Prostate gland (tissue), 2 donors: ENCODE data around the gene DDIT3. TPM values are rescaled to one million over a fixed set of nuclear protein-coding genes. Genes with fewer than 3 reads are reported as not detected.

Source experiments
- DNase-seq: peaks from one replicate; pipeline ENCODE4 v3.0.0-alpha.2; 2019; ENCODE audit warnings: low spot score
- H3K27ac ChIP-seq, 2 donors: fragments of 200-600 bp; sonication (generic); 2 replicates each; pipeline ENCODE4 v1.5.1; 2017 to 2019
- H3K27me3 ChIP-seq: fragments of 200-600 bp; sonication (generic); replicated peaks from 2 replicates; pipeline ENCODE4 v1.5.1; 2019; ENCODE audit not compliant: insufficient read depth
- H3K36me3 ChIP-seq, 2 donors: fragments of 200-600 bp; sonication (generic); 1 replicate in 1 of 2; 2 replicates in 1 of 2; pipeline versions ENCODE4 v1.5.1 to v1.8.1; 2017 to 2019
- H3K4me1 ChIP-seq: fragments of 200-600 bp; sonication (generic); replicated peaks from 2 replicates; pipeline ENCODE4 v1.5.1; 2019
- H3K4me3 ChIP-seq, 2 donors: fragments of 200-600 bp; sonication (generic); 2 replicates each; pipeline ENCODE4 v1.5.1; 2017 to 2019
- H3K9me3 ChIP-seq: fragments of 200-600 bp; sonication (generic); 2 replicates; pipeline ENCODE4 v1.5.1; 2017
- POLR2A ChIP-seq: fragments of 450-650 bp; IDR thresholded peaks from one replicate; pipeline ENCODE4 v1.6.1; 2016; ENCODE audit warnings: antibody characterized with exemption, mild to moderate bottlenecking
- POLR2AphosphoS5 ChIP-seq: sonication (generic); formaldehyde crosslinking; IDR thresholded peaks from one replicate; pipeline ENCODE4 v1.6.1; 2017; ENCODE audit warnings: antibody characterized with exemption
- WGBS: methylation state at CpG from one replicate; pipeline ENCODE4 v1.1.5; 2018; 5-methylcytosine and 5-hydroxymethylcytosine counted together
- intact Hi-C: fragments of 100-400 bp; cut with DNase I; formaldehyde crosslinking; loops from one replicate; pipeline ENCODE4 v1.14.2; 2022
- total RNA-seq, 2 donors: library from RNA; depleted of rRNA; stranded (reverse); fragments of >200 nt; gene quantifications; one replicate each; pipeline ENCODE4 v1.1.0, GENCODE V29; 2016
- TF ChIP-seq, protein P1 (sequence below), 4 experiments: fragments of 200-600 bp in 2 of 4; fragments of 450-650 bp in 2 of 4; sonication (generic) in 2 of 4; IDR thresholded peaks; 1 replicate in 3 of 4; 2 replicates in 1 of 4; pipeline ENCODE4 v1.5.1; 2016 to 2019; ENCODE audit warnings: antibody characterized with exemption in 4 of 4, mild to moderate bottlenecking in 2 of 4, moderate library complexity in 2 of 4

Gene DDIT3
- total RNA-seq, 2 donors from 2014 or later: 39.0 to 51.8 TPM

DNA sequence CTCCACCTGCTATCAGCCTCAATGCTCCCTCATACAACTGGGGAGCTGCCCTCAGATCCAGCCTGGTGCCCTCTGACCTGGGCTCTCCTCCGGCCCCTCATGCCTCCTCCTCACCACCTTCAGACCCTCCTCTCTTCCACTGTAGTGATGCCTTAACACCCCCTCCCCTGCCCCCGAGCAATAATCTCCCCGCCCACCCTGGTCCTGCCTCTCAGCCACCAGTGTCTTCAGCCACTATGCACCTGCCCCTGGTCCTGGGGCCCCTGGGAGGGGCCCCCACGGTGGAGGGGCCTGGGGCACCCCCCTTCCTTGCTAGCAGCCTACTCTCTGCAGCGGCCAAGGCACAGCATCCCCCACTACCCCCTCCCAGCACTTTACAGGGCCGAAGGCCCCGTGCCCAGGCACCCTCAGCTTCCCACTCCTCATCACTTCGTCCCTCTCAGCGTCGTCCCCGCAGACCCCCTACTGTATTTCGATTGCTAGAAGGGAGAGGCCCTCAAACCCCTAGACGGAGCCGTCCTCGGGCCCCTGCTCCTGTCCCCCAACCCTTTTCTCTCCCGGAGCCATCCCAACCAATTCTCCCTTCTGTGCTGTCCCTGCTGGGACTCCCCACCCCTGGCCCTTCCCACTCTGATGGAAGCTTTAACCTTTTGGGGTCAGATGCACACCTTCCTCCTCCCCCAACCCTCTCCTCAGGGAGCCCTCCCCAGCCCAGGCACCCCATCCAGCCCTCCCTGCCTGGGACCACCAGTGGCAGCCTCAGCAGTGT lies 5.5 kb upstream of the DDIT3 start:
- Histone ChIP-seq H3K27me3 (no peaks in the 10 kb centered on the region), H3K4me3 (no peak overlapping the region), H3K27ac (no peak overlapping the region), H3K4me1 (peaks cover 21% of the 10 kb centered on the region), H3K36me3 (peaks cover 8 to 14% of the 10 kb centered on the region in 2 donors), H3K9me3 (no peaks in the 10 kb centered on the region)
- 73% methylated on average over 16 of the region's 16 CpGs for whole genome bisulfite sequencing
- no peak for DNase-seq
- TF ChIP-seq POLR2A (no peak), POLR2AphosphoS5 (no peak)
- TF ChIP-seq, protein P1, sequence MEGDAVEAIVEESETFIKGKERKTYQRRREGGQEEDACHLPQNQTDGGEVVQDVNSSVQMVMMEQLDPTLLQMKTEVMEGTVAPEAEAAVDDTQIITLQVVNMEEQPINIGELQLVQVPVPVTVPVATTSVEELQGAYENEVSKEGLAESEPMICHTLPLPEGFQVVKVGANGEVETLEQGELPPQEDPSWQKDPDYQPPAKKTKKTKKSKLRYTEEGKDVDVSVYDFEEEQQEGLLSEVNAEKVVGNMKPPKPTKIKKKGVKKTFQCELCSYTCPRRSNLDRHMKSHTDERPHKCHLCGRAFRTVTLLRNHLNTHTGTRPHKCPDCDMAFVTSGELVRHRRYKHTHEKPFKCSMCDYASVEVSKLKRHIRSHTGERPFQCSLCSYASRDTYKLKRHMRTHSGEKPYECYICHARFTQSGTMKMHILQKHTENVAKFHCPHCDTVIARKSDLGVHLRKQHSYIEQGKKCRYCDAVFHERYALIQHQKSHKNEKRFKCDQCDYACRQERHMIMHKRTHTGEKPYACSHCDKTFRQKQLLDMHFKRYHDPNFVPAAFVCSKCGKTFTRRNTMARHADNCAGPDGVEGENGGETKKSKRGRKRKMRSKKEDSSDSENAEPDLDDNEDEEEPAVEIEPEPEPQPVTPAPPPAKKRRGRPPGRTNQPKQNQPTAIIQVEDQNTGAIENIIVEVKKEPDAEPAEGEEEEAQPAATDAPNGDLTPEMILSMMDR (IDR thresholded peaks at IDR 0.05): no peak
- intact Hi-C loops: no loop called here

DNA sequence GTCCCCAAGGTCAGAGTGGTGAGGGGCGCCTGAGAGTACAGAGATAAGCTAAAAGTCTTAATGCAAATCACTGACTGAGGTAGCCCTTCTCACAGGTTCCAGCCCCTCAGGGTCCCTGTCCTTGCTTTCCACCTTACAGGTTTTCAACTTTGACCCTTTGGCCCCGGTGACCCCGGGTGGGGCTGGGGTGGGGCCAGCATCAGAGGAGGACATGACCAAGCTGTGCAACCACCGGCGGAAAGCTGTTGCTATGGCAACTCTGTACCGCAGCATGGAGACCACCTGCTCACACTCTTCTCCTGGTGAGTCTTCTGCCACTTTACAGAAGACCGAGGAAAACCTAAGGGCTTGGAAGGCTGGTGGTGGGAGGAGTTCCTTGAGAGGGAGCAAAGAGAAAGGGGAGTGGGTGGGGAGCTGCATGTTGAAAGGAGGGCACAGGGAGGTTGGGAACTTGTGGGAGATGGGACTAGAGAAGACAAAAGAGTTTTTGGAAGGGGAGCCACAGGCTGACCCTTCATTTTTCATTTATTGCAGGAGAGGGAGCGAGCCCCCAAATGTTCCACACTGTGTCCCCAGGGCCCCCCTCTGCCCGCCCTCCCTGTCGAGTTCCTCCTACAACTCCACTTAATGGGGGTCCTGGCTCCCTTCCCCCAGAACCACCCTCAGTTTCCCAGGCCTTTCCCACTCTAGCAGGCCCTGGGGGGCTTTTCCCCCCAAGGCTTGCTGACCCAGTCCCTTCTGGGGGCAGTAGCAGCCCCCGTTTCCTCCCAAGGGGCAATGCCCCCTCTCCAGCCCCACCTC lies 4.7 kb upstream of the DDIT3 start:
- H3K4me1 ChIP-seq: peaks cover 21% of the 10 kb centered on the region
- peaks cover 8 to 14% of the 10 kb centered on the region in 2 donors for H3K36me3 ChIP-seq
- peak overlapping the region in 1 of 2 donors; percentile 85 for H3K4me3 ChIP-seq
- no peaks in the 10 kb centered on the region for H3K27me3 ChIP-seq
- H3K27ac ChIP-seq: peak overlapping the region in 1 of 2 donors; percentile 99
- TF ChIP-seq POLR2A (no peak), POLR2AphosphoS5 (no peak)
- TF ChIP-seq, protein P1 (IDR thresholded peaks at IDR 0.05): no peak
- DNase-seq: no peak
- H3K9me3 ChIP-seq: no peaks in the 10 kb centered on the region
- WGBS: 61% methylated on average over 11 of the region's 11 CpGs
- intact Hi-C loops: loop anchor here (5.0 kb wide), 1 partner anchor 82 kb away; no protein-coding TSS in a partner anchor

DNA sequence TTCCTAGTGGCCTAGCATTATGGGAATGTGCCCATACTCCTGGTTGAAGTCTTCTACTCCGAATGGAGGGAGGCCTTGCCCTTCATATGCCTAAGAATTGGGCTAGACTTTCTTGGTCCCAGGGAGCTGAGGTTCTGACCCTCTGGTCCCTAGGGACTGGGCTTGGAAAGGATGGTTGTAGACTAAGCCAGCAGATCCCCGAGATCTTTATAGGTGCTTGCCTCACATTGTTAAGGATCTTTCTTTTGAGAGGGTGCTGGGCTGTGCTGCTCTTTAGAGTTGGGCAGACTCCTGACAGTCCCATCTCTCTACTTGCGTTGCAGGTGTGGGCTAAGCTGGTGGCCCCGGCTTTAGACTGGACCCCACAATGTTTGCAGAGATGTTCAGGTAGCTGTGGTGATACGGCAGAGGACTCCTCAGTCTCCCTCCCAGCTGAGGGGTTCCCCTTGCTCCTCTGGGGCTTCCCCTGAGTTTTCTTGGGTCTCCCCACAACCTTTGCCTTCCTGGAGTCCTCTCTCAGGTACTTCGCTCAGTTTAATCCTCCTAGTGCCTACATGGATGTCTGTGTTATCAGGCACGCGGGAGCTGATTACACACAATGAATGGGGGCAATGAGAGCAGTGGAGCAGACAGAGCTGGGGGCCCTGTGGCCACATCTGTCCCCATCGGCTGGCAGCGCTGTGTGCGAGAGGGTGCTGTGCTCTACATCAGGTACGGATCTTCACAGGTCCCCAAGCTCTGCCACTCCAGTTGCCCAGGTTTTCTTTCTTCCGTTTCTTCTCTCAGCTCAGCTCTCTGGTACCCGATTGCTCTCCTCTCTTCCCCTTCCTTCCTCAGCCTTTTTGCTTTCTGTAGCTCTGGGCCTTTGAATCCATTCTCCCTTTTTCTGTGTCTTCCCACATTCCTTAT lies 3.6 kb upstream of the DDIT3 start:
- Histone ChIP-seq H3K27ac (peak overlapping the region; percentile 99), H3K4me3 (peak overlapping the region; percentile 67 to 85), H3K27me3 (no peaks in the 10 kb centered on the region), H3K36me3 (peaks cover 5 to 8% of the 10 kb centered on the region in 2 donors), H3K4me1 (peaks cover 21% of the 10 kb centered on the region), H3K9me3 (no peaks in the 10 kb centered on the region)
- no peak for TF ChIP-seq POLR2AphosphoS5
- TF ChIP-seq, protein P1 (IDR thresholded peaks at IDR 0.05): no peak
- TF ChIP-seq POLR2A: no peak
- intact Hi-C loops: loop anchor here (5.0 kb wide), 1 partner anchor 83 kb away; no protein-coding TSS in a partner anchor
- no peak for DNase-seq
- 59% methylated on average over 14 of the region's 14 CpGs for WGBS

DNA sequence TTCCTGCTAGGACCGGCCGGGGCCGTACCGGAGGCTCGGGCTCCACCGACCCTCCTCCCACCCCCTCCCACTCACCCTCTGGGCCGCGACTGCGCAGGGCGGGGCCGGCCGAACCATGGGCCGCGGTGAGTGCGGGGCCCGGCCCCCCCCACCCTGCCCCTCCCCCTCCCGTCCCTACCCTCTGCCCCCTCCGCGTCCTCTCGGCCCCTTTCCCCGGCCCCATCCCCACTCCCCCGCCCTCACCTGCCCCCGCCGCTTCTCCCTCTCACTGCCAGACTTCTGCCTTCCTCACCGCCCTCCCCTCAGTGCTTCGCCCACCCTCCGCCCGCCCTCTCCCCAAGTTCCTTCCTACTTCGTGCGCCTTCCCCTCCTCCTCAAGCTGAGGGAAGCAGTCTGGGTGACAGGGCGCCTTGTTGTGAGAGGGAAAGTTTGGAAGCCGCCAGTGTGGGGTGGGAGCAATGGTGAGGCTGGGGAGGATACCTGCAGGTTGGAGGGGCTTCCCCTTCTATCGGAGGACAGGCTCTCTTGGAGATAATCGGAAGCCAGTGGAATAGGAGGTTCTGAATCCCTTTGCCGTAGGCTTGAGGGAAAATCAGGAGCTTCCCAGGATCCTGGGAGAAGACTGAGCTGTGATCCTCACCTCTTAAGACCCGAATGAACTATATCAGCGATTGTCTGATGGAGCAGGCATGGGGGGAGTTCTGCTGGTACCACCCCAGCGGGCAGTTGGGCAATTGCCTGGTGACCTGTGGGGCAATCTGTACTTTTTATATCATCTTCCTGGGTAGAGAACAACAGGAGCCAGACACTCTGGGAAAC lies 2.8 kb upstream of the DDIT3 start:
- no peaks in the 10 kb centered on the region for H3K9me3 ChIP-seq
- intact Hi-C loops: loop anchor here (5.0 kb wide), 1 partner anchor 84 kb away; no protein-coding TSS in a partner anchor
- H3K36me3 ChIP-seq: peaks cover 5 to 8% of the 10 kb centered on the region in 2 donors
- no peaks in the 10 kb centered on the region for H3K27me3 ChIP-seq
- H3K27ac ChIP-seq: peak overlapping the region; percentile 99
- peaks cover 21% of the 10 kb centered on the region for H3K4me1 ChIP-seq
- WGBS: under 1% methylated on average over 23 of the region's 38 CpGs
- TF ChIP-seq, protein P1 (IDR thresholded peaks at IDR 0.05): peak in 1 of 4 experiments; percentile 23
- TF ChIP-seq POLR2A (peak; percentile 59), POLR2AphosphoS5 (no peak)
- peak; percentile 48 for DNase-seq
- peak overlapping the region; percentile 67 to 85 for H3K4me3 ChIP-seq
